GM23338 (cell line): ENCODE data around the gene TMPRSS2. TPM values are rescaled to one million over a fixed set of nuclear protein-coding genes. Genes with fewer than 3 reads are reported as not detected.

Experiments used
- ATAC-seq: fragments of 200-7000 bp; cut with Tn5 transposase; 3 replicates; pipeline ENCODE4 v1.9.1; 2020
- DNase-seq: peaks from one replicate; pipeline ENCODE4 v3.0.0-alpha.2; 2015; ENCODE audit warnings: low spot score
- H2AFZ ChIP-seq: fragments of 200-600 bp; sonication (generic); 2 replicates; pipeline ENCODE4 v1.8.0; 2016; ENCODE audit warnings: antibody characterized with exemption, mild to moderate bottlenecking, moderate library complexity
- H3F3A ChIP-seq: fragments of 200-600 bp; sonication (generic); replicated peaks from 2 replicates; pipeline ENCODE4 v1.8.0; 2017; ENCODE audit warnings: antibody characterized with exemption, mixed run types, low read depth
- H3K27ac ChIP-seq: fragments of 200-600 bp; sonication (generic); 2 replicates; pipeline ENCODE4 v1.6.1; 2016; ENCODE audit warnings: low read depth
- H3K27me3 ChIP-seq: fragments of 200-600 bp; sonication (generic); 2 replicates; pipeline ENCODE4 v1.8.0; 2016; ENCODE audit warnings: mild to moderate bottlenecking, mixed run types, moderate library complexity; ENCODE audit not compliant: insufficient read depth
- H3K36me3 ChIP-seq: fragments of 200-600 bp; sonication (generic); 2 replicates; pipeline ENCODE4 v1.8.0; 2016; ENCODE audit warnings: mild to moderate bottlenecking; ENCODE audit not compliant: insufficient read depth
- H3K4me1 ChIP-seq: fragments of 200-600 bp; sonication (generic); 2 replicates; pipeline ENCODE4 v1.8.0; 2016; ENCODE audit warnings: mild to moderate bottlenecking, moderate library complexity; ENCODE audit not compliant: insufficient read depth
- H3K4me2 ChIP-seq: fragments of 200-600 bp; sonication (generic); 2 replicates; pipeline ENCODE4 v1.7.1; 2017; ENCODE audit warnings: mixed run types
- H3K4me3 ChIP-seq: fragments of 200-600 bp; sonication (generic); 2 replicates; pipeline ENCODE4 v1.6.1; 2016; ENCODE audit warnings: mixed run types
- H3K79me2 ChIP-seq: fragments of 200-600 bp; sonication (generic); replicated peaks from 2 replicates; pipeline ENCODE4 v1.8.0; 2017; ENCODE audit warnings: mild to moderate bottlenecking; ENCODE audit not compliant: insufficient read depth
- H3K9me2 ChIP-seq: fragments of 200-600 bp; sonication (generic); 2 replicates; pipeline ENCODE4 v1.8.0; 2017; ENCODE audit not compliant: insufficient read depth
- H4K20me1 ChIP-seq: fragments of 200-600 bp; sonication (generic); replicated peaks from 2 replicates; pipeline ENCODE4 v1.8.0; 2017; ENCODE audit warnings: mild to moderate bottlenecking; ENCODE audit not compliant: insufficient read depth
- H3K27ac Mint-ChIP-seq: 2 replicates; pipeline ENCODE4 v1.8.0; 2020; ENCODE audit warnings: inconsistent platforms, mild to moderate bottlenecking, moderate library complexity, mixed read lengths
- H3K27me3 Mint-ChIP-seq: 3 replicates; pipeline ENCODE4 v1.8.0; 2022; ENCODE audit warnings: low read depth, mild to moderate bottlenecking, moderate library complexity, mixed read lengths, inconsistent platforms; ENCODE audit not compliant: insufficient read depth, poor library complexity
- H3K36me3 Mint-ChIP-seq: 3 replicates; pipeline ENCODE4 v1.8.0; 2021; ENCODE audit warnings: low read depth, mild to moderate bottlenecking, inconsistent platforms, moderate library complexity, mixed read lengths
- H3K4me1 Mint-ChIP-seq: 3 replicates; pipeline ENCODE4 v1.8.0; 2020; ENCODE audit warnings: mild to moderate bottlenecking, inconsistent platforms, mixed read lengths
- H3K4me3 Mint-ChIP-seq: 3 replicates; pipeline ENCODE4 v1.8.0; 2021; ENCODE audit warnings: moderate library complexity, mild to moderate bottlenecking, inconsistent platforms, mixed read lengths
- H3K9me3 Mint-ChIP-seq: 3 replicates; pipeline ENCODE4 v1.8.0; 2020; ENCODE audit warnings: moderate library complexity, mild to moderate bottlenecking, inconsistent platforms, mixed read lengths
- CREB1 ChIP-seq: fragments of 250-450 bp; sonication (Bioruptor Pico); IDR thresholded peaks from 2 replicates; pipeline ENCODE4 v1.5.0; 2020; ENCODE audit warnings: low read depth, mild to moderate bottlenecking, moderate library complexity
- EZH2 ChIP-seq: fragments of 200-600 bp; sonication (generic); IDR thresholded peaks from one replicate; pipeline ENCODE4 v1.8.0; 2017; ENCODE audit warnings: antibody characterized with exemption, mild to moderate bottlenecking, low read depth; ENCODE audit not compliant: unreplicated experiment
- EZH2phosphoT487 ChIP-seq: fragments of 200-600 bp; sonication (generic); IDR thresholded peaks from one replicate; pipeline ENCODE4 v1.8.1; 2018; ENCODE audit warnings: antibody characterized with exemption; ENCODE audit not compliant: unreplicated experiment
- JUNB ChIP-seq: IDR thresholded peaks from one replicate; pipeline ENCODE4 v1.6.1; 2016; ENCODE audit warnings: antibody characterized with exemption; ENCODE audit not compliant: unreplicated experiment
- NANOG ChIP-seq: IDR thresholded peaks from 2 replicates; pipeline ENCODE4 v1.6.1; 2016; ENCODE audit warnings: antibody characterized with exemption, borderline replicate concordance
- STAT1 ChIP-seq: IDR thresholded peaks from one replicate; pipeline ENCODE4 v1.6.1; 2016; ENCODE audit warnings: antibody characterized with exemption; ENCODE audit not compliant: unreplicated experiment
- polyA plus RNA-seq: library from polyadenylated mRNA; unstranded; fragments of >200 nt; fragmentation: Nextera tagmentation; extraction: Ambion mirVana; gene quantifications from 2 replicates; pipeline ENCODE4 v1.2.1, GENCODE V29; 2016
- total RNA-seq: library from RNA; depleted of rRNA; stranded (reverse); fragments of >200 nt; shearing (Covaris generic); gene quantifications from 2 replicates; pipeline ENCODE4 v1.2.3, GENCODE V29; 2014
- TF ChIP-seq, protein P1 (sequence below), 2 experiments: fragments of 200-600 bp in 1 of 2; sonication (generic) in 1 of 2; conservative IDR thresholded peaks; 2 replicates each; pipeline versions ENCODE4 v1.5.1 to v1.6.1; 2016 to 2017; ENCODE audit warnings: antibody characterized with exemption in 2 of 2, low read depth in 2 of 2, mild to moderate bottlenecking in 2 of 2, moderate library complexity in 1 of 2
- TF ChIP-seq, protein P2 (sequence below): IDR thresholded peaks from 2 replicates; pipeline ENCODE4 v1.6.1; 2016; ENCODE audit warnings: antibody characterized with exemption
- TF ChIP-seq, protein P3 (sequence below): IDR thresholded peaks from one replicate; pipeline ENCODE4 v1.6.1; 2018; ENCODE audit warnings: antibody characterized with exemption; ENCODE audit not compliant: unreplicated experiment
- TF ChIP-seq, protein P4 (sequence below): fragments of 250-450 bp; sonication (Bioruptor Pico); IDR thresholded peaks from 2 replicates; pipeline ENCODE4 v1.5.0; 2020; ENCODE audit warnings: mild to moderate bottlenecking, moderate library complexity

Gene TMPRSS2
- total and polyA plus RNA-seq, 2 experiments from 2014 or later = 2.3 to 4.9 TPM

DNA sequence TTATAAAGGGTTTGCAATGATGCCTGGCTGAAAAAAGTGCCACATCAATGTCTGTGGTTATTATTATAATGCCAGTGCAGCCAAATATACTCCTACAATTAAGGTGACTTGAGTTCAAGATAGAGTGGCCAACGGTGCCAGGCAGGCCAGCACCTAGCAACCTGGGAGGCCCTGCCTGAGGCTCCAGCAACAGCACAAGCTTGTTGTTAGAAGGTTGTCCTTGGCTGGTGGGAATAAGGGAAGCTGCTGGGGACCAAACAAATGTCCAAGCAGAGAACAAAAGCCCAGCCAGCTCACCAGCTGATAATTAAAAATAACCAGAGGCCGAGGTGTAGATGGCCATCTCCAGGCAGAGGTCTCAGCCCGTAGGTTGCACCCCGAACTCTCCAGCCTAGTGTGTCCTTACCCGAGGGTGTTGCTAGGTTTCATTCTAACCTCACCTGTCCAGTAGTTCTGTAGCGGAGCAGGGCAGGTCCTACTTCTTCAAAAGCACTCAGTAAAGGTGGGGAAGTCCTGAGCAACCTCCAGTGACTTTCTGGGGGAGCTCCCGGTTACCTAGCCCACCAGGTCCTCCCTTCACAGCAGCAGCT is 1.9 kb downstream of the TMPRSS2 start:
- Histone ChIP-seq H3K4me2 (peak overlapping the region; percentile 95), H3K79me2 (peaks cover 3% of the 10 kb centered on the region; the same call in 1 of the 2 replicates), H3K36me3 (no peaks in the 10 kb centered on the region), H2AFZ (peak overlapping the region; percentile 96), H3K27ac (no peak overlapping the region), H3K27me3 (peaks cover 44% of the 10 kb centered on the region), H3F3A (0 out of 2 replicates have a peak, but pooled peaks cover 4% of the 10 kb centered on the region), H4K20me1 (peaks cover 3% of the 10 kb centered on the region; the same call in 1 of the 2 replicates), H3K4me3 (peak overlapping the region; percentile 83), H3K4me1 (peaks cover 16% of the 10 kb centered on the region), H3K9me2 (no peaks in the 10 kb centered on the region)
- Mint-ChIP-seq H3K27me3 (peaks cover 40% of the 10 kb centered on the region), H3K4me1 (peaks cover 19% of the 10 kb centered on the region), H3K36me3 (no peaks in the 10 kb centered on the region), H3K4me3 (peak overlapping the region; percentile 83), H3K27ac (no peak overlapping the region), H3K9me3 (no peaks in the 10 kb centered on the region)
- ATAC-seq (no peak), DNase-seq (no peak)
- TF ChIP-seq EZH2 (no peak), STAT1 (no peak), JUNB (no peak), EZH2phosphoT487 (no peak), CREB1 (CRISPR knock-in tag) (no peak), NANOG (no peak)
- TF ChIP-seq, protein P1, sequence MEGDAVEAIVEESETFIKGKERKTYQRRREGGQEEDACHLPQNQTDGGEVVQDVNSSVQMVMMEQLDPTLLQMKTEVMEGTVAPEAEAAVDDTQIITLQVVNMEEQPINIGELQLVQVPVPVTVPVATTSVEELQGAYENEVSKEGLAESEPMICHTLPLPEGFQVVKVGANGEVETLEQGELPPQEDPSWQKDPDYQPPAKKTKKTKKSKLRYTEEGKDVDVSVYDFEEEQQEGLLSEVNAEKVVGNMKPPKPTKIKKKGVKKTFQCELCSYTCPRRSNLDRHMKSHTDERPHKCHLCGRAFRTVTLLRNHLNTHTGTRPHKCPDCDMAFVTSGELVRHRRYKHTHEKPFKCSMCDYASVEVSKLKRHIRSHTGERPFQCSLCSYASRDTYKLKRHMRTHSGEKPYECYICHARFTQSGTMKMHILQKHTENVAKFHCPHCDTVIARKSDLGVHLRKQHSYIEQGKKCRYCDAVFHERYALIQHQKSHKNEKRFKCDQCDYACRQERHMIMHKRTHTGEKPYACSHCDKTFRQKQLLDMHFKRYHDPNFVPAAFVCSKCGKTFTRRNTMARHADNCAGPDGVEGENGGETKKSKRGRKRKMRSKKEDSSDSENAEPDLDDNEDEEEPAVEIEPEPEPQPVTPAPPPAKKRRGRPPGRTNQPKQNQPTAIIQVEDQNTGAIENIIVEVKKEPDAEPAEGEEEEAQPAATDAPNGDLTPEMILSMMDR (conservative IDR thresholded peaks at IDR 0.05; ENCODE audit: low read depth in 2 of 2) = no peak
- TF ChIP-seq, protein P2, sequence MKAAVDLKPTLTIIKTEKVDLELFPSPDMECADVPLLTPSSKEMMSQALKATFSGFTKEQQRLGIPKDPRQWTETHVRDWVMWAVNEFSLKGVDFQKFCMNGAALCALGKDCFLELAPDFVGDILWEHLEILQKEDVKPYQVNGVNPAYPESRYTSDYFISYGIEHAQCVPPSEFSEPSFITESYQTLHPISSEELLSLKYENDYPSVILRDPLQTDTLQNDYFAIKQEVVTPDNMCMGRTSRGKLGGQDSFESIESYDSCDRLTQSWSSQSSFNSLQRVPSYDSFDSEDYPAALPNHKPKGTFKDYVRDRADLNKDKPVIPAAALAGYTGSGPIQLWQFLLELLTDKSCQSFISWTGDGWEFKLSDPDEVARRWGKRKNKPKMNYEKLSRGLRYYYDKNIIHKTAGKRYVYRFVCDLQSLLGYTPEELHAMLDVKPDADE = no peak
- TF ChIP-seq, protein P3, sequence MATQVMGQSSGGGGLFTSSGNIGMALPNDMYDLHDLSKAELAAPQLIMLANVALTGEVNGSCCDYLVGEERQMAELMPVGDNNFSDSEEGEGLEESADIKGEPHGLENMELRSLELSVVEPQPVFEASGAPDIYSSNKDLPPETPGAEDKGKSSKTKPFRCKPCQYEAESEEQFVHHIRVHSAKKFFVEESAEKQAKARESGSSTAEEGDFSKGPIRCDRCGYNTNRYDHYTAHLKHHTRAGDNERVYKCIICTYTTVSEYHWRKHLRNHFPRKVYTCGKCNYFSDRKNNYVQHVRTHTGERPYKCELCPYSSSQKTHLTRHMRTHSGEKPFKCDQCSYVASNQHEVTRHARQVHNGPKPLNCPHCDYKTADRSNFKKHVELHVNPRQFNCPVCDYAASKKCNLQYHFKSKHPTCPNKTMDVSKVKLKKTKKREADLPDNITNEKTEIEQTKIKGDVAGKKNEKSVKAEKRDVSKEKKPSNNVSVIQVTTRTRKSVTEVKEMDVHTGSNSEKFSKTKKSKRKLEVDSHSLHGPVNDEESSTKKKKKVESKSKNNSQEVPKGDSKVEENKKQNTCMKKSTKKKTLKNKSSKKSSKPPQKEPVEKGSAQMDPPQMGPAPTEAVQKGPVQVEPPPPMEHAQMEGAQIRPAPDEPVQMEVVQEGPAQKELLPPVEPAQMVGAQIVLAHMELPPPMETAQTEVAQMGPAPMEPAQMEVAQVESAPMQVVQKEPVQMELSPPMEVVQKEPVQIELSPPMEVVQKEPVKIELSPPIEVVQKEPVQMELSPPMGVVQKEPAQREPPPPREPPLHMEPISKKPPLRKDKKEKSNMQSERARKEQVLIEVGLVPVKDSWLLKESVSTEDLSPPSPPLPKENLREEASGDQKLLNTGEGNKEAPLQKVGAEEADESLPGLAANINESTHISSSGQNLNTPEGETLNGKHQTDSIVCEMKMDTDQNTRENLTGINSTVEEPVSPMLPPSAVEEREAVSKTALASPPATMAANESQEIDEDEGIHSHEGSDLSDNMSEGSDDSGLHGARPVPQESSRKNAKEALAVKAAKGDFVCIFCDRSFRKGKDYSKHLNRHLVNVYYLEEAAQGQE = no peak
- TF ChIP-seq, protein P4, sequence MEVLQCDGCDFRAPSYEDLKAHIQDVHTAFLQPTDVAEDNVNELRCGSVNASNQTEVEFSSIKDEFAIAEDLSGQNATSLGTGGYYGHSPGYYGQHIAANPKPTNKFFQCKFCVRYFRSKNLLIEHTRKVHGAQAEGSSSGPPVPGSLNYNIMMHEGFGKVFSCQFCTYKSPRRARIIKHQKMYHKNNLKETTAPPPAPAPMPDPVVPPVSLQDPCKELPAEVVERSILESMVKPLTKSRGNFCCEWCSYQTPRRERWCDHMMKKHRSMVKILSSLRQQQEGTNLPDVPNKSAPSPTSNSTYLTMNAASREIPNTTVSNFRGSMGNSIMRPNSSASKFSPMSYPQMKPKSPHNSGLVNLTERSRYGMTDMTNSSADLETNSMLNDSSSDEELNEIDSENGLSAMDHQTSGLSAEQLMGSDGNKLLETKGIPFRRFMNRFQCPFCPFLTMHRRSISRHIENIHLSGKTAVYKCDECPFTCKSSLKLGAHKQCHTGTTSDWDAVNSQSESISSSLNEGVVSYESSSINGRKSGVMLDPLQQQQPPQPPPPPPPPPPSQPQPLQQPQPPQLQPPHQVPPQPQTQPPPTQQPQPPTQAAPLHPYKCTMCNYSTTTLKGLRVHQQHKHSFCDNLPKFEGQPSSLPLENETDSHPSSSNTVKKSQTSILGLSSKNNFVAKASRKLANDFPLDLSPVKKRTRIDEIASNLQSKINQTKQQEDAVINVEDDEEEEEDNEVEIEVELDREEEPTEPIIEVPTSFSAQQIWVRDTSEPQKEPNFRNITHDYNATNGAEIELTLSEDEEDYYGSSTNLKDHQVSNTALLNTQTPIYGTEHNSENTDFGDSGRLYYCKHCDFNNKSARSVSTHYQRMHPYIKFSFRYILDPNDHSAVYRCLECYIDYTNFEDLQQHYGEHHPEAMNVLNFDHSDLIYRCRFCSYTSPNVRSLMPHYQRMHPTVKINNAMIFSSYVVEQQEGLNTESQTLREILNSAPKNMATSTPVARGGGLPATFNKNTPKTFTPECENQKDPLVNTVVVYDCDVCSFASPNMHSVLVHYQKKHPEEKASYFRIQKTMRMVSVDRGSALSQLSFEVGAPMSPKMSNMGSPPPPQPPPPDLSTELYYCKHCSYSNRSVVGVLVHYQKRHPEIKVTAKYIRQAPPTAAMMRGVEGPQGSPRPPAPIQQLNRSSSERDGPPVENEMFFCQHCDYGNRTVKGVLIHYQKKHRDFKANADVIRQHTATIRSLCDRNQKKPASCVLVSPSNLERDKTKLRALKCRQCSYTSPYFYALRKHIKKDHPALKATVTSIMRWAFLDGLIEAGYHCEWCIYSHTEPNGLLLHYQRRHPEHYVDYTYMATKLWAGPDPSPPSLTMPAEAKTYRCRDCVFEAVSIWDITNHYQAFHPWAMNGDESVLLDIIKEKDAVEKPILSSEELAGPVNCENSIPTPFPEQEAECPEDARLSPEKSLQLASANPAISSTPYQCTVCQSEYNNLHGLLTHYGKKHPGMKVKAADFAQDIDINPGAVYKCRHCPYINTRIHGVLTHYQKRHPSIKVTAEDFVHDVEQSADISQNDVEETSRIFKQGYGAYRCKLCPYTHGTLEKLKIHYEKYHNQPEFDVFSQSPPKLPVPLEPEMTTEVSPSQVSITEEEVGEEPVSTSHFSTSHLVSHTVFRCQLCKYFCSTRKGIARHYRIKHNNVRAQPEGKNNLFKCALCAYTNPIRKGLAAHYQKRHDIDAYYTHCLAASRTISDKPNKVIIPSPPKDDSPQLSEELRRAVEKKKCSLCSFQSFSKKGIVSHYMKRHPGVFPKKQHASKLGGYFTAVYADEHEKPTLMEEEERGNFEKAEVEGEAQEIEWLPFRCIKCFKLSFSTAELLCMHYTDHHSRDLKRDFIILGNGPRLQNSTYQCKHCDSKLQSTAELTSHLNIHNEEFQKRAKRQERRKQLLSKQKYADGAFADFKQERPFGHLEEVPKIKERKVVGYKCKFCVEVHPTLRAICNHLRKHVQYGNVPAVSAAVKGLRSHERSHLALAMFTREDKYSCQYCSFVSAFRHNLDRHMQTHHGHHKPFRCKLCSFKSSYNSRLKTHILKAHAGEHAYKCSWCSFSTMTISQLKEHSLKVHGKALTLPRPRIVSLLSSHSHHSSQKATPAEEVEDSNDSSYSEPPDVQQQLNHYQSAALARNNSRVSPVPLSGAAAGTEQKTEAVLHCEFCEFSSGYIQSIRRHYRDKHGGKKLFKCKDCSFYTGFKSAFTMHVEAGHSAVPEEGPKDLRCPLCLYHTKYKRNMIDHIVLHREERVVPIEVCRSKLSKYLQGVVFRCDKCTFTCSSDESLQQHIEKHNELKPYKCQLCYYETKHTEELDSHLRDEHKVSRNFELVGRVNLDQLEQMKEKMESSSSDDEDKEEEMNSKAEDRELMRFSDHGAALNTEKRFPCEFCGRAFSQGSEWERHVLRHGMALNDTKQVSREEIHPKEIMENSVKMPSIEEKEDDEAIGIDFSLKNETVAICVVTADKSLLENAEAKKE (CRISPR knock-in tag) = no peak
